ENCODE data around the gene CCN5.

GRCh38 chr20:44702776-44703175 lies 12.4 kb upstream of the CCN5 start:
- no peak for TF ChIP-seq EZH2 (IDR thresholded peaks at IDR 0.05; ENCODE audit: insufficient read depth, poor library complexity, severe bottlenecking)
- TF ChIP-seq EZH2phosphoT487 (IDR thresholded peaks at IDR 0.05; ENCODE audit: insufficient read depth, low read depth): no peak
